BLaER1 (cell line): Measurements from ENCODE around the gene SEC14L3.

ENCODE experiments used
- H3K27ac ChIP-seq: shearing (Covaris generic); formaldehyde crosslinking; 2 replicates; pipeline ENCODE4 v1.8.1; 2022
- H3K27me3 ChIP-seq: shearing (Covaris generic); formaldehyde crosslinking; 2 replicates; pipeline ENCODE4 v1.8.1; 2022
- H3K36me3 ChIP-seq: shearing (Covaris generic); formaldehyde crosslinking; 2 replicates; pipeline ENCODE4 v1.8.1; 2022
- H3K4me1 ChIP-seq: shearing (Covaris generic); formaldehyde crosslinking; 2 replicates; pipeline ENCODE4 v1.8.1; 2022
- H3K4me2 ChIP-seq: shearing (Covaris generic); formaldehyde crosslinking; 2 replicates; pipeline ENCODE4 v1.8.1; 2022
- H3K4me3 ChIP-seq: shearing (Covaris generic); formaldehyde crosslinking; 2 replicates; pipeline ENCODE4 v1.8.1; 2022
- H3K9ac ChIP-seq: shearing (Covaris generic); formaldehyde crosslinking; 2 replicates; pipeline ENCODE4 v1.8.1; 2022
- H3K9me3 ChIP-seq: shearing (Covaris generic); formaldehyde crosslinking; 2 replicates; pipeline ENCODE4 v1.8.1; 2022
- H4K20me1 ChIP-seq: shearing (Covaris generic); formaldehyde crosslinking; 2 replicates; pipeline ENCODE4 v1.8.1; 2022
- Cebpa-rat ChIP-seq: shearing (Covaris generic); IDR thresholded peaks from 2 replicates; pipeline ENCODE4 v1.8.1; 2022

SEC14L3 gene

GRCh38 chr22:30488121-30488520, 16.3 kb upstream of the SEC14L3 start:
- H3K4me2 ChIP-seq: peak overlapping the region; percentile 44; the same call in 1 of the 2 replicates
- no peak for TF ChIP-seq Cebpa-rat
- no peaks in the 10 kb centered on the region for H3K9me3 ChIP-seq
- H3K27me3 ChIP-seq: no peaks in the 10 kb centered on the region
- H4K20me1 ChIP-seq: no peaks in the 10 kb centered on the region
- H3K9ac ChIP-seq: no peak overlapping the region
- H3K4me1 ChIP-seq: peaks cover 18% of the 10 kb centered on the region
- no peak overlapping the region for H3K27ac ChIP-seq
- H3K36me3 ChIP-seq: no peaks in the 10 kb centered on the region
- H3K4me3 ChIP-seq: no peak overlapping the region

- no peak overlapping the region for H3K27ac ChIP-seq
- H3K36me3 ChIP-seq: no peaks in the 10 kb centered on the region
- no peak overlapping the region for H3K4me3 ChIP-seq
- H3K9me3 ChIP-seq: no peaks in the 10 kb centered on the region
- no peak overlapping the region for H3K9ac ChIP-seq
- no peaks in the 10 kb centered on the region for H4K20me1 ChIP-seq
- no peak for TF ChIP-seq Cebpa-rat
- H3K27me3 ChIP-seq: no peaks in the 10 kb centered on the region
- H3K4me2 ChIP-seq: no peak overlapping the region
- H3K4me1 ChIP-seq: peaks cover 18% of the 10 kb centered on the region
Observed at GRCh38 chr22:30486661-30487115, 14.9 kb upstream of the SEC14L3 start.

GRCh38 chr22:30486118-30486517, 14.3 kb upstream of the SEC14L3 start:
- H3K27me3 ChIP-seq: no peaks in the 10 kb centered on the region
- no peaks in the 10 kb centered on the region for H4K20me1 ChIP-seq
- H3K4me1 ChIP-seq: peaks cover 18% of the 10 kb centered on the region
- no peak for TF ChIP-seq Cebpa-rat
- no peak overlapping the region for H3K4me3 ChIP-seq
- no peaks in the 10 kb centered on the region for H3K36me3 ChIP-seq
- no peak overlapping the region for H3K4me2 ChIP-seq
- no peak overlapping the region for H3K27ac ChIP-seq
- no peaks in the 10 kb centered on the region for H3K9me3 ChIP-seq
- no peak overlapping the region for H3K9ac ChIP-seq

GRCh38 chr22:30485362-30485988, 13.7 kb upstream of the SEC14L3 start:
- H4K20me1 ChIP-seq: no peaks in the 10 kb centered on the region
- H3K27ac ChIP-seq: no peak overlapping the region
- peaks cover 18% of the 10 kb centered on the region for H3K4me1 ChIP-seq
- no peaks in the 10 kb centered on the region for H3K36me3 ChIP-seq
- no peak overlapping the region for H3K4me3 ChIP-seq
- no peak overlapping the region for H3K9ac ChIP-seq
- H3K27me3 ChIP-seq: no peaks in the 10 kb centered on the region
- no peak overlapping the region for H3K4me2 ChIP-seq
- TF ChIP-seq Cebpa-rat: no peak
- no peaks in the 10 kb centered on the region for H3K9me3 ChIP-seq

- H3K36me3 ChIP-seq: no peaks in the 10 kb centered on the region
- TF ChIP-seq Cebpa-rat: no peak
- H3K27ac ChIP-seq: no peak overlapping the region
- H3K4me1 ChIP-seq: peaks cover 5% of the 10 kb centered on the region
- H4K20me1 ChIP-seq: no peaks in the 10 kb centered on the region
- H3K27me3 ChIP-seq: no peaks in the 10 kb centered on the region
- H3K9ac ChIP-seq: no peak overlapping the region
- H3K4me2 ChIP-seq: no peak overlapping the region
- no peak overlapping the region for H3K4me3 ChIP-seq
- H3K9me3 ChIP-seq: no peaks in the 10 kb centered on the region
Observed at GRCh38 chr22:30483169-30483568, 11.4 kb upstream of the SEC14L3 start.

GRCh38 chr22:30481711-30482110, 9.9 kb upstream of the SEC14L3 start:
- no peak for TF ChIP-seq Cebpa-rat
- Histone ChIP-seq H3K27me3 (no peaks in the 10 kb centered on the region), H3K4me3 (no peak overlapping the region), H3K27ac (no peak overlapping the region), H3K4me2 (no peak overlapping the region), H3K36me3 (no peaks in the 10 kb centered on the region), H3K4me1 (no peaks in the 10 kb centered on the region), H3K9ac (no peak overlapping the region), H4K20me1 (no peaks in the 10 kb centered on the region), H3K9me3 (no peaks in the 10 kb centered on the region)

GRCh38 chr22:30479981-30480380, 8.2 kb upstream of the SEC14L3 start:
- Histone ChIP-seq H3K9ac (no peak overlapping the region), H3K4me1 (no peaks in the 10 kb centered on the region), H3K4me3 (no peak overlapping the region), H3K9me3 (no peaks in the 10 kb centered on the region), H3K27me3 (no peaks in the 10 kb centered on the region), H3K27ac (no peak overlapping the region), H3K4me2 (no peak overlapping the region), H4K20me1 (no peaks in the 10 kb centered on the region), H3K36me3 (no peaks in the 10 kb centered on the region)
- TF ChIP-seq Cebpa-rat: no peak

GRCh38 chr22:30474683-30475424, 3.0 kb upstream of the SEC14L3 start:
- Histone ChIP-seq H3K4me1 (no peaks in the 10 kb centered on the region), H3K27ac (no peak overlapping the region), H3K4me3 (no peak overlapping the region), H3K27me3 (no peaks in the 10 kb centered on the region), H4K20me1 (no peaks in the 10 kb centered on the region), H3K9ac (no peak overlapping the region), H3K4me2 (no peak overlapping the region), H3K9me3 (no peaks in the 10 kb centered on the region), H3K36me3 (no peaks in the 10 kb centered on the region)
- TF ChIP-seq Cebpa-rat: no peak

- H3K27ac ChIP-seq: no peak overlapping the region
- H3K27me3 ChIP-seq: no peaks in the 10 kb centered on the region
- H3K9me3 ChIP-seq: no peaks in the 10 kb centered on the region
- no peaks in the 10 kb centered on the region for H4K20me1 ChIP-seq
- no peak overlapping the region for H3K9ac ChIP-seq
- no peak overlapping the region for H3K4me2 ChIP-seq
- no peak for TF ChIP-seq Cebpa-rat
- H3K36me3 ChIP-seq: no peaks in the 10 kb centered on the region
- no peaks in the 10 kb centered on the region for H3K4me1 ChIP-seq
- H3K4me3 ChIP-seq: no peak overlapping the region
Observed at GRCh38 chr22:30474121-30474520, 2.3 kb upstream of the SEC14L3 start.

GRCh38 chr22:30472994-30473720, 1.3 kb upstream of the SEC14L3 start:
- no peak overlapping the region for H3K9ac ChIP-seq
- H3K4me3 ChIP-seq: no peak overlapping the region
- H3K36me3 ChIP-seq: no peaks in the 10 kb centered on the region
- H3K9me3 ChIP-seq: no peaks in the 10 kb centered on the region
- no peaks in the 10 kb centered on the region for H3K27me3 ChIP-seq
- no peaks in the 10 kb centered on the region for H3K4me1 ChIP-seq
- H3K27ac ChIP-seq: no peak overlapping the region
- no peak for TF ChIP-seq Cebpa-rat
- no peak overlapping the region for H3K4me2 ChIP-seq
- no peaks in the 10 kb centered on the region for H4K20me1 ChIP-seq
